Urothelium cell line (cell line): Measurements from ENCODE around the gene FCAMR.

ENCODE experiments used
- DNase-seq: peaks from one replicate; pipeline ENCODE4 v3.0.0; 2011; ENCODE audit warnings: low spot score, mixed read lengths
- FAIRE-seq: peaks from 2 replicates; lab custom pipeline; 2011; peaks lifted over from hg19 to GRCh38; lab: Jason Lieb, UNC

FCAMR gene, protein sequence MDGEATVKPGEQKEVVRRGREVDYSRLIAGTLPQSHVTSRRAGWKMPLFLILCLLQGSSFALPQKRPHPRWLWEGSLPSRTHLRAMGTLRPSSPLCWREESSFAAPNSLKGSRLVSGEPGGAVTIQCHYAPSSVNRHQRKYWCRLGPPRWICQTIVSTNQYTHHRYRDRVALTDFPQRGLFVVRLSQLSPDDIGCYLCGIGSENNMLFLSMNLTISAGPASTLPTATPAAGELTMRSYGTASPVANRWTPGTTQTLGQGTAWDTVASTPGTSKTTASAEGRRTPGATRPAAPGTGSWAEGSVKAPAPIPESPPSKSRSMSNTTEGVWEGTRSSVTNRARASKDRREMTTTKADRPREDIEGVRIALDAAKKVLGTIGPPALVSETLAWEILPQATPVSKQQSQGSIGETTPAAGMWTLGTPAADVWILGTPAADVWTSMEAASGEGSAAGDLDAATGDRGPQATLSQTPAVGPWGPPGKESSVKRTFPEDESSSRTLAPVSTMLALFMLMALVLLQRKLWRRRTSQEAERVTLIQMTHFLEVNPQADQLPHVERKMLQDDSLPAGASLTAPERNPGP

DNA sequence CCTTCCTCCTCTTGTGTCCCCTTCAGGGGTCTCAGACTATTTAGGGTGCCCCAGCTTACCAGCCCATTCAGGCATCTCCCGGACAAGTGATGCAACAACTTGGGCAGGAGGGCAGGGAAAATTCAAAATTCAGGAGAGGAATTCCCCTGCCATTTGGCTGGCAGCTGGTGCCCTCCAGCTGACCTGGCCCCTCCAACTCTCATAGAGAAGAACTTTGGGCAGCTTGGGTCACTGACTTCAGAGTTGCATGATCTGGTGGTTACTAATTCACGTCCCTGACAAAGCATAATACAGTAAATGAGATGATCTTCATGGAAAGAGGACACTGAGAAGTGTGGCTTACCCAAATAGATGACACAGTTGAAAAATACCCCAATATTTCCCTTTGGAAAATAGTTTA lies at the start of gene FCAMR:
FCAMR (minus strand) TSS at position 15 of the 400 bp plus-strand sequence. CDS start 335 bp downstream, outside the sequence.
- FAIRE-seq (no peak), DNase-seq (no peak)

DNA sequence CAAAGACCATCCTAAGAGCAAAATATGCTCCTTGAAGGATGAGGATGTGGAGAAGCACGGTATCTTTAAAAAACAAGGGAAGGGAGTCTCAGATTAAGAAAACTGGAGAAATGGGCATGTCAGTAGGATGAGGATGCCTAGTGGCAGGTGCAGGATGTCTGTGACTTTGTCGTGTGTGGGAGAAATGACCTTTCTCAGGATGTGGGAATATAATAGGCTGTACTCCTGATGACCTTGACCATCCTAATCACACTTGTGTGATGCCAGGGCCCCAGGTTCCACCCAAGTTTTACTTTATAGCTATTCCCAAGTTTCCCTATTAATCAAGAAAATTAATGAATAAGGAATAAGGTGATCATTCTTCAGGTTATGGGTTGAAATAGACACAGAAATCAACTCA lies 49.4 kb upstream of the FCAMR start:
- FAIRE-seq (no peak), DNase-seq (no peak)

DNA sequence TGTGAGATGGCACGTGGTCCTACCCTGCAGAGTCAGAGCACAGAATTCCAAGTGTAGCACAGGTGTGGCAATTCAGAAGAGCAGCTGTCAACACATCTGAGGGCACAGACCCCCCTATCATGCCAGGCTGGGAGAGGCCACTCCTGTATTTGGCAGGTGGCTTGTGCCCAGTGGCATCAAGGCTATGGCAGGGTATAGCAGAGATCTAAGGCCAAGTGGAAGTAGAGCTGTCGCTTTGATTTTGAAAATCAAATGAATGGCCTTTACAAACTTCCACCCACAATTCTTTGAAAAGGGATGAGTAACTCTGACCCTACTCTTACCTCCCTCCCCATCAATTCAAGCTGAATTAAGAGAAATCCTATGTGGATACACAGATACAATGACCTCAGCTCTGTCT lies 48.9 kb upstream of the FCAMR start:
- no peak for FAIRE-seq
- DNase-seq, result no peak

DNA sequence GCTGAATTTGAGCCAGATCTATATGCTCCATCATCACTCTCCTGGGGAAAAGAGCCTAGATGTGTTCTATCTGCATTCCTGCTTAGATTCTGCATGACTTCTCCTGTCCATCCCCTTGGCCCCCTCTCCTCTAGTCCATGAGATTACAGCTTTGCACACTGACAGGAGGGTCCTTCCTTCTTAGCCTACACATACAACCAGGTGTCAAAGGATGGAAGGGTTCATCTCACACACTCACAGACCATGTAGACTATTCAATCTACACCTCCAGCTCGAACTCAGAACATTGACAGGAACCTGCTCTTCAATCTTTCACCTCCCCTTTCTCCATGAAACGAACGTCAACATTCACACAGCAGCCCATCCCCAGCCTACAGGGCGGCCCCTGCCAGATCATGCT lies 48.4 kb upstream of the FCAMR start:
- FAIRE-seq (no peak), DNase-seq (no peak)

DNA sequence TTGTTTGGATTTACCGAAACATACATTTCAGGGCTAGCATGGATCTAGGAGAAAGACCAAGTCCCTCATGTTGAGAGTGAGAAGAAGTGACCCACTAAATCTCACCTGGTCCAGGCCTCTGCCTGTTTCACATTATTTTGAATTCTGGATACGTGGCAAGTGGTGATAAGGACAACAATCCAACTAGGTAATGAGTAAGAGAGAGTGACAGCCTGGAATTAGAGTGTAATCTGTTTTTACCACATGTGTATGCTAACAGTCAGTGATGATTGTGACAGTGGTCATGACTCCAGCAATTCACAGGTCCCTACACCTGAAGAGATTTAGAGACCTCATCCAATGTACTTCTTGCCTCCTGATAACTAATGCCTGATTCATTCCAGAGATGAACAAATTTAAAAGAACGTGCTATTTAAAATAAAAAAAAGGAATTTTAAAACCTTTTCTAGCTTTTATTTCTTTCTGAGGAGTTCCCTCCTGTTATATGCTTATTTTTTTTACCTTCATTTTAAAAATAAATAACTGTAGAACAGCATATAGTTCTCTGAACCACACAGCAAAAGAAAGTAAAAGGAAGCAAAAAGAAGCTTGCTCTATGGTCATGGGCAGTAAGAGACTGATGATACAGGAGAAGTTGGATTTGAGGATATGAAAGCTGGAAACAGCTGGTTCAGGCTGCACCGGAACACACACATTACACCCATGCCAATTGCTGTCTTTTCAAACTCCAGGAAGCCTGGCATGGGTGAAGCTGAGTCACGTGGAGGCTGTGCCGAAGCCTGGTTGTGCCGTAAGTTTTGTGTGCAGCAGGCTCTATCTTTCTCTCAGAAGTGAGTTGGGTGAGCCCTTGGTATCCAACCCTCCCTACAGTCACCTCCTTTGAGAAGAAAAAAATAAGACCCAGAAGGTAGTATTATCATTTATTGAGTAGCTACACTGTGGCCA lies 47.6 kb upstream of the FCAMR start:
- no peak for DNase-seq
- FAIRE-seq, result no peak

DNA sequence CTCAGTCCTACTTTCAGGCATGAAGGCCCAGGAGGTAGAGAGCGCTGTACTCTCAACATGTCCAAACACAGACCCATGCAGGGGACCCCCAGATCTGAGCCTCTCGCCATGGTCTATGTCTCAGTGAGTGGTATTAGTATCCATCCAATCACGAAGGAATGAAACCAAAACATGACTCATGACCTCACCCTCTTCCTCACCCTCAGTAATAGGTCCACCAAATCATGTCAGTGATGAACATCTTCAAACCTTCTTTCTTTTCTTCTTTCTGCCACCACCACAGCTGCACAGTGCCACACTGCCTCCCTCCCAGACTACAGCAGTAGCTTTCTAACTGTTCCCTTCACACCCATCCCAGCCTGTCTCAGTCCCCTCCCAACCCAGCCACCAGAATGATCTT lies 45.5 kb upstream of the FCAMR start:
- FAIRE-seq (no peak), DNase-seq (no peak)

DNA sequence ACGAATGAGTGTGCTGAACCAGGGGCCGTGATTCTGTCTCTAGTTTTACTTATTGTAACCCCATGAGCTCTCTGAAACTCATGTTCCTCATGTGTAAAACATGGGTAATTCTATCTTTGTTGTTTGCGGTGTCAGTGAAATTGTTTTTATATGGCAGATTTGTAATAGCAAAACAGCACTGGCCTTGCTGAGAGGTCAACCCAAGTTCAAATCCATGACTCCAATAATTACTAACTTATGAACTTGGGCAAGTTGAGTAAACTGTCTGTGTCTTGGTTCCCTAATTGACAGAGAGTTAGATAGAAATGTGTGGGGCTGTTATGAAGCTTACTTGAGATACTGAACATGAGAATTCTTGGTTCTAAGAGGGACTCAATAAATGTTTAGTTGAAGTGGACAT lies 44.5 kb upstream of the FCAMR start:
- FAIRE-seq (no peak), DNase-seq (no peak)

DNA sequence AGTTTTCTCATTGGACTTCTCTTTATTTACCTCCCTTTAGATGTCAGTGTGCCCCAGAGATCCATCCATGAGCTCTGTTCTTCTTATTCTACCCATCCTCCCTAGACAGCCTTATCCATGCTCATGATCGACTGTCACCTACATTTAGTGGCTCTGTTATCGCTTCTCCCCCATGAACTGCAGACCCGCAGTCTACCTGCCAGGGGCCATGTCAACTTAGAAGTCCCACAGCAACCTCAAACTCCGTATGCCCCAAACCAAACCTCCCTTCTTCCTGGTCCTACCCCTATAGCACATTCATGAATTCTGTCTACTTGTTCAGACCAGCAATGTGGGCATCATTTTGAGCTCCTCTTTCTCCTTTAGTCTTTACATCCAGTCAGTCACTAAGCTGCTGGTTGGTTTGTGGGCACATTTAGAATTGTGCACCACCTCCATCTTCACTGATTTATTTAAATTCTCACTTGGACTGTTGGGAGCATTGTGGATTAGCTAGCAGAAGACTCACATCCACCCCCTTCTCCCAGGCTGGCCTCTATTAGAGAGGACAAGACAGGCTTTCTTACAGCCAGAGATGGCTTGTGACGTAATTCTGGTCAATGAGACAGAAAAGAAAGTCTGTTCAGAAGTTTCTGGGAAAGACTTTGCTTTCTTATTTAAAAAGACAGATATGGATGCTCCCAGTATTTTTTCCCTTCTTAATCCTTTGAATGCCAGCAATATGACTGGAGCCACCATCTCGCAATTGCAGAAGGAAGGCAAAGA lies 43.2 kb upstream of the FCAMR start:
- DNase-seq (no peak), FAIRE-seq (no peak)

DNA sequence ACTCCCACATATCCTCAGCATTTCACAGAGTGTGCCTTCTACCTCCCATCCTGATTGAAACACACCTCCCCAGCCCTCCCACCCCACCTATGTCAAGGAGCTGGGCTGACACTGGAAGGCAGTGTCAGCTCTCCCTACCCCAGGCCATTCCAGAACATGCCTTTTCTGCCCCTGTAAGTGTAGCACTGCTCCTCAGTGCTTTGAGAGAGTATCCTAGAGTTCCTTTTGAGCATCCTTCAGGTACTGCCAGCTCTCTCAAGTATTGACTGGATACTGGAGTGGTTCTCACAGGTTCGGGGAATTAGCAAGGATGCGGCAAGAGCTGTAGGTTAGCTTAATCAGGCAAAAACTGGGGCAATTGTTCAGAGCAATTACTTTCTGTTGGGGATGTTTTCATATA lies 40.5 kb upstream of the FCAMR start:
- FAIRE-seq, result no peak
- no peak for DNase-seq

DNA sequence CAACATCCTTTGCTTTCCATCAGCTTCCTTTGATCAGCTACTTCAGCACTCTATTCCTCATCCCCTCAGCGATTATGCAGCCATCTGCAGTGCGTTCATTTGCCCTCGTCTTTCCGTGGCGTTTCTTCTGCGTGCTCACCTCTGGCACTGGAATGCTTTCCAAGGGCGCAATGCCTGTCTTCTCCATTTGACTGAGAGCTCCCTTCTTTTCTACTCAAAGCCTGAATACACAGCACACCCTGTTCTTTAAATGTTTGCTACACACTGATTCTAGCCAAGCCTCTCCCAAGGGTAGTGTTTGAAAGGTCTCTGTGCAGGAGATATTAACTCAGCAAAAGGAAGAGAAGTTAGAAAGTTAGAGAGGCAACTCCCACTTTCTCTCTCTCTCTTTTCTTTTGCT lies 39.7 kb upstream of the FCAMR start:
- DNase-seq, result no peak

DNA sequence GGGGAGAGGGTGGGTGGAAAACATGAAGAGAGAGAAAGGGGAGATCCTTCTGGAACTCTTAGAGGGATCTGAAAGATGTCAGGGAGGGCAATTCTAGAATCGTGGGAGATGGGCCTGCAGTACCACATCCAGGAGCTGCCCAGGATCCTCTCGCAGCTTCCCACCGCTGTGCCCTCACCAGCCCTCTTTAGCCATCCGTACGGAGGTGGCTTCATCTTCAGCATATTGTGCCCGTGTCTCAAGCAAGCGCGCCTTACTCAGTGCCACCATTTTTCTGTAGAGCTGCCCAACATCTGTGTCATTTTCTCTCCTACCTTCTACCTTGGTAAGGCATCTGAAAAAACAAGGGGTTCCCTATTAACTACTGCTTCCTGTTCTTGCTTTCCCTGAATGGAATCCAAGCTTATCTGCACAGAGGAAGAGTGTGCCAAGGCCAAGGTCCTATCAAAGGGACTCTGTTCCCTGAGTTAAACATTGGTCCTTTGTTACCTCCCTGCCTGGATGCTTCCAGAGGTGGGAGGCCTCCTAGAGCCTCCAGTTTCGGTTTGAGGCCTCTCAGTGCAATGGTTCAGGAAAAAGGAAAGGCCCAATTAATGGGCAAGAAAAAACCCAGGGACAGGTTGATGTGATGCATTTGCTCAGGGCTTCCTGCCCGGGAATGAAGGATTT lies 39.1 kb upstream of the FCAMR start:
- DNase-seq (no peak), FAIRE-seq (no peak)

More for the DNA sequence above, 39.7 kb upstream of the FCAMR start:
- FAIRE-seq, result no peak

DNA sequence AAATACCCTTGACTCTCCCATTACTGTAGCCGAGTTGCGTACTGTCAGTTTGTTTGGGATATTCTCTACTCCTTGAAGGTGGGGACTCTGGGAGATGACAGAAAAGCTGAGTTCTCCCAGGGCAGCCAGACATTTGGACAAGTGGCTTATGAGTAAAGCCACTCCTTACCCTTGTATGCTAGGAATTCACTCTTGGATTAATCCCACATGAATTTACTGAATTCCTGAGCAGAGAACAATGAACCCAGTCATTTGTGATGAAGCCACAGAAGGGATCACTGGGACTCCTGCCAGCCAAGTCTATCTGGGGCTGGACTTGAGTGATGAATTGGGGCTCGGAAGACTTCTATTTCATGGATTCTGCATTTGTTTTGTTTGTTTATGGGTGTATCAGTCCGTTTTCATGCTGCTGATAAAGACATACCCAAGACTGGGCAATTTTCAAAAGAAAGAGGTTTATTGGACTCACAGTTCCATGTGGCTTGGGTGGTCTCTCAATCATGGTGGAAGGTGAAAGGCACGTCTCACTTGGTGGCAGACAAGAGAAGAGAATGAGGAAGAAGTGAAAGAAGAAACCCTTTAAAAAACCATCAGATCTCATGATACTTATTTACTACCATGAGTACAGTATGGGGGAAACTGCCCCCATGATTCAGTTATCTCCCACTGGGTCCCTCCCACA lies 37.2 kb upstream of the FCAMR start:
- no peak for FAIRE-seq

DNA sequence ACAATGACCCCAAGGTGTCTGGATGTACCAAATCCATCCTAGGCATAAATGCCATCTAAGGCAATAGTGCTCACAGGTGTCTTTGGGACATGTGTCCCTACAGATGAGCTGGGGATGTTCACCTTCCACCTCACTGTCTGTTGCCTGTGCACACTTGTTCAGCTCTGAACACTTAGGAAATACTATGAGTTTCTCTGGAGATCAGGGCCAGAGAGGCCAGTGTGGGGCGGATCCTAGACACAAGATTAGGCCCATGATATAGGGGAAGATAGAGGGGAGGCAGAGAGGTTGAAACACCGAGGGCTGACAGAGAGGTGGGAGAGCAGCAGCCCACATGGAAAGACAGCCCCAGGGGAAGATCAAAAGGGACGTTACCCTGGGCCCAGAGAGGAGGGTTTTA lies 36.7 kb upstream of the FCAMR start:
- no peak for DNase-seq
- no peak for FAIRE-seq

More for the DNA sequence above, 37.2 kb upstream of the FCAMR start:
- peak; percentile 86 for DNase-seq

DNA sequence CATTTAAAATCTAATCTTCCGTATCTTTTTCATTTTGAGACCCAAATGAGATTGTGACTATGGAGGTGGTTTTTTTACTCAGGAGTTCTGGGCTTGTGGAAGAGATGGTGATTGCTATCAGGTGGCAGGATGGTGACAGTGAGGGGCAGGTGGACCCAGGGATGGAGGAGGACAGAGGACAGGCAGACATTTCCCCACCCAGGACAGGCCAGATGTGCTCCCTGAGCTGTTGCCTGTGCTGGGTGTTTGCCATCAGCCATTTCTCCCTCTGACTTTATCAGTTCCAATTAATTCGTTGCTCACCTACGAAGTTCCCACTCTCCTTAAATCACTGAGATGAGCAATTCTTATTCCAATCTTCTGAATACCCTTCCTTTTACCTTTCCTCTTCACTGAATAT lies 35.8 kb upstream of the FCAMR start:
- no peak for DNase-seq
- FAIRE-seq, result no peak

DNA sequence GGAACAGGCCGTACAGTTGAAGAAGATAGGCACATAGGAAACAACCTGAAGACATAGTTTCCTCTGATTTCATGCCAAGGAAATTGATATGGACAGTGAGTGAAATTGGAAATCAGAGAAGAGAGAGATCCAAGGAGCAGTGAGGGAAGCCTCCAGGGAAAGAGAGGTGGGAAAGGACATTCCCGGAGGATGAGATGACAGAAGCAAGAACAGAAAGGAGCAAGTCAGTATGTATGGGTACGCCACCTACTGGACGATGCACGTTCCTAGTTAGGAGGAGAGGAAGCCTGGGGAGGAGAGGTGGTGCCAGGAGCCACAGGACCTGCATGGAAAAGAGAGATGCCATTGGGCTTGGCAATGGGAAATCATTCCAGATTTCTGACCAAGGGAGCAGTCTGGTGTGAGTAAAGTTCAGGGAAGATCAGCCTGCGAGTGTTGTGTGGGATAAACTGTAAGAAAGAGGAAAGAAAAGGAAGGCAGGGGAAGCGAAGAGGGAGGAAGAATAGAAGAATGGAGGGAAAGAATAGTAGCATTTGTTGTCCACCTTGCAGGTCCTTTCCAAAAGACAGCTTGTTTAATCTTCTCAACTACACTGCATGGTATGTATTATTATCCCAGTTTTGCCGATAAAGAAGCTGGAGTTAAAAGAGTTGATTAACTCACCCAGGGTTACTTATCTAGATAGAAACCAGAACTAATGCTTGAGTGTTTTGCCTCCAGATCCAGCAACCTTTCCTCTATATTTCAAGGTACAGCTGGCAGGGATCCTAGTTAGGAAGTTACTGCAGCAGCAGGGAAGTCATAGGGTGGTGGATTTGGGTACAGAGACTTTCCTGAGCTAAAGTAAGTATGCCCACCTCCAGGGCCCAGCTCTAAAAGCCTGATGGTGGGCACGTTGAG lies 34.9 kb upstream of the FCAMR start:
- FAIRE-seq, result no peak
- peak; percentile 72 for DNase-seq

DNA sequence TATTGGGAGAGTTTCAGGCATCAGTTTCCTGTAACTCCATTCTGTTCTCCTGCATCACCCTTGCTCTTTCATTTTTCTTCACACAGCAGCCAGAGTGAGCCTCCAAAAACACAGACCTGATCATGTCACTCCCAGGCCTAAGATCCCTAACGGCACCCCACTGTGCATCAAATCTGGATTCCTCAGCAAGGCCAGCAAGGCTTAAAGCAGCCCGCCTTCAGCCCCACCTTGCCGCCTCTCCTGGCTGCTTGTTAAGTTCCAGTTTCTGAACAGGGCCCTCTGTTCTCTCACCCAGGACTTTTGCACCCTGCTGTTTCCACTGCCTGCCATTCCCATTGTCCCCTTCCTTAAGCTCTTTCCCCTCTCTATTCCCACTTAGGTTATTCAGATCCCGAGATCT lies 33.0 kb upstream of the FCAMR start:
- no peak for FAIRE-seq
- DNase-seq, result no peak

DNA sequence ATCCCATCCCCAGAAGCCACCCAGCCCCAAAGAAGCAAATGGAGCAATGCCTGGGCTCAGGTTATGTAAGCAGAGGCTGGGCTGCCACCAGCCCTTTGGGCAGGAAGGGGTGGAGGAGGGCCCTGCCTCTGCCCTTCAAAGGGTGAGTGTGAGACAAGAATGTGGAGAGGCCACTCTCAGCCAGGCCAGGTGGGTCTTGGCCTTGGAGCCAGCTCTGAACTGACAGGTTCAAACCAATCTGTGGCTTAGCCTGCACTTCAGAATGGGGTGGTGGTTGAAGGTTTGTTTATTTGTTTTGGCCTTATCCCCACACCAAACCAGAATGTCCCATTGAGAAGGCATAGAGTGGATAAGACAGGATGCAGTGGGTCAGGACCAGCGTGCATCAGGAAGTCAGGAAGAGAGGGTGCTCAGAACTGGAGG lies 32.5 kb upstream of the FCAMR start:
- DNase-seq (peak; percentile 49), FAIRE-seq (no peak)

DNA sequence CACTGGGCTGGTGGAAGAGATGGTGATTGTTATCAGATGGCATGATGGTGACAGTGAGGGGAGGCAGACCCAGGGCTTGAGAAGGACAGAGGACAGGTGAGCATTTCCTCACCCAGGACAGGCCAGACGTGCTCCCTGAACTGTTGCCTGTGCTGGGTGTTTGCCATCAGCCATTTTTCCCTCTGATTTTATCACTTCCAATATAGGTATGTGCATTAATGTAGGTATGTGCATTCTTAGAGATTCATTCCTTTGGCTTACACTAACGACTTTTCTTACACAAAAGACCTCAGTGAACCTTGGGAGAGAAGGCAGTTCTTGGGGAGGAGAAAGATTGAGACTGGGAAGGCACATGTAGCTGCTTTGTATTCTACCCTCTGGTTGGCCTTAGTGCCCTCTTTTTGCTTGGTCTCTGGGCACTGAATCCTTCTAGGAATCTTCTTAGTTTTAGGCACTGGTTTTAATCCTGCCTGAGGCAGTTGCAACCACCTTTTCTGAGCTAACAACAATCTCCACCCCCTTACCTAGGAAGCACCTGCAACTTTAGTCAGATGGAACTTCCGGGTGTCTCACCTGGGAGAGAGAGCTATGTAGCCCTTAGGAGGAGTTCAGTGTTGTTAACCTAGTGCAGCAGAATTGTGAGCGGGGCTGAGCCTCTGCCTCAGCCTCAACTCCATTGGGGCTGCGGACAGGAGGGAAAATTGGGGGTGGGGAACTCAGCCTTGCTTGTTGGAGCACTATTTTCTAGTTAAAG lies 31.4 kb upstream of the FCAMR start:
- FAIRE-seq, result no peak
- no peak for DNase-seq
